GM19324 (cell line): ENCODE measurements around the gene RARG.

ENCODE experiments used
- ATAC-seq: cut with Tn5 transposase; IDR thresholded peaks from one replicate; pipeline ENCODE4 v1.9.1; 2021; ENCODE audit warnings: mild to moderate bottlenecking, moderate library complexity; ENCODE audit not compliant: unreplicated experiment, low FRiP score

Gene RARG

DNA sequence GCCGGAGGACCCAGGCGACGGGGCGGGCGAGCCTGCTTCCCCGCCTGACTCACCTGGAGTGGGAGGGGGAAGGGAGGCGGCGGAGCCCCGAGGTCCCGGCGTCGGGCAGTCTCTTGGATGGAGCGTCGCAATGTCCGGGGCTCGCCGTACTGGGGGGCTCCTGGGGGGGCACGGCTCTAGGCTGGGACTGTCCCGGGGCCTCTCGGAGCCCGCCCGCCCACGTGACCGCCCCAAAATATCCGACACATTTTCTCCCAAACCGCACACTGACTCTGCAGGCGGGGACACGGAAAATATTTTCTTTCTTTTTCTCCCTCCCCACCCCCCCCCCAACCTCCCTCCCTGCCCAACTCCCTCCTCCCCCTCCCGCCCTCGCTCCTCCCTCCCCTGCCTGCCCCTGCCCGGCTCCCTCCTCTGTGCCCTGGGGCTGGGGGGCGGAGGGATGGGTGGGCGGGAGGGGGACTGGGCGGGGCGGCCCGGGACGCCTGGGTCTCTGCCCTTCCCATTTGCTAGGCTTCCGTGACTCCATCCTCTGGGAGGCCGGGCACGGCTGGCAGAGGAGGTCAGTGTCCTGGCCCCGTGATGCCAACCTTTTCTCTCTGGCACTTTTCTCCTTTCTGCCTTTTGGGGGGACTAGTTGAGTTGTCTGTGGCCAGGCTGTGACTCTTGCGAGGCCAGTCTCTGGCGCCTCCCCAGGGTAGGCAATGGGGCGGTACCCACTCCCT, at the start of gene RARG:
Gene RARG (minus strand): TSS at position 289 of the 725 bp plus-strand sequence. CDS start 4,664 bp downstream, outside the sequence.
- no peak for ATAC-seq

DNA sequence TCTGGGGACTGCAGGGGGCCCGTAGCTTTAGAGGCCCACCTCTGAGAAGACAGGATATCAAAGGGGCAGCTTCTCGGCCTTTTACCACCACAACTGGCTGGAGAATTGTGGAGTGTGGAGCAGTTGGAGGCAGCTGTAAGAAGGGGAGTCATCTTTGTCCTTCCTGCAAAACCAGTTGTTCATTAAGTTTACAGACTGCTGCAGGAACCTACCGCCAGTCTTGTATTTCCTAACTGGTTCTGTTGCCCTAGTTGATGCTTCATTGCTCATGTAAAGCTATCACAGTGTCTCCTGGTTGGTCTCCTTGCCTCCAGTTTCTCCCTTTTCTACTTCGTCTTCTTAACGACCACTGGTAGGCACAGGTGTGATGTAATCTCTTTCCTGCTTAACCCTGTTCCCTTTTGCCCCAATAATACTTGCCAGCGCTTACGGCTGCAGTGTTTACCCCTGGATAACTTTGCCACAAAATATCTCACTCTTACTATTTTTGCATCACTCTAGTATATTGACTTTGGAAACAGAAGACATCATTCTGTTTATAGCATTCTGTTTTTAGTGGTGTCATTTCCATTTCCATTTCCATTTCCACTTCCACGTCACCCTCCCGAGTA, 48.0 kb upstream of the RARG start:
- no peak for ATAC-seq

DNA sequence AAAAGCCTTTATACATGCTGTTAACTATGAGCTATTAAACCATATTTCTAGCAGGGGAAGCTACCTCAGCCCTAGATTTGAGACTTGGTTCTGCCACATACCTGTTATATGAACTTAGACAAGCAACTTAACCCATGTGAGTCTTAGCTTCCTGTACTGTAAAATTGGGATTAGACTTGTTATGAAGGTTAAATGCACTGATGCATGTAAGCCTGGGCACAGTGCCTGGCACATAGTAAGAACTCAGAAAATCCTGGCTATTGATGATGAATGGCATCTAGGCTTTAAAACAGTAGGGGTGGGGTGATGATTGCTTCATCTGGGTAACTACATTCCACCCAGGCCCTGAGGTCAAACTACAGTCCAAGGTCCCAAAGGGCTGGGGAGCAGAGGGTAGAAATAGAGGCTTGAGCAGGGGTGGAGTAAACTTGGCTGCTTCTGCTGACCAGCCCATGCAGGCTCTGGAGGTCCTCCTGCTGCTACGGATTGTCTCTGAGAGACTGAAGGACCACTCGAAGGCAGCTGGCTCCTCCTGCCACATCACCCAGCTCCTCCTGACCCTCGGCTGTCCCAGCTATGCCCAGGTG, 47.4 kb upstream of the RARG start:
- ATAC-seq: no peak

DNA sequence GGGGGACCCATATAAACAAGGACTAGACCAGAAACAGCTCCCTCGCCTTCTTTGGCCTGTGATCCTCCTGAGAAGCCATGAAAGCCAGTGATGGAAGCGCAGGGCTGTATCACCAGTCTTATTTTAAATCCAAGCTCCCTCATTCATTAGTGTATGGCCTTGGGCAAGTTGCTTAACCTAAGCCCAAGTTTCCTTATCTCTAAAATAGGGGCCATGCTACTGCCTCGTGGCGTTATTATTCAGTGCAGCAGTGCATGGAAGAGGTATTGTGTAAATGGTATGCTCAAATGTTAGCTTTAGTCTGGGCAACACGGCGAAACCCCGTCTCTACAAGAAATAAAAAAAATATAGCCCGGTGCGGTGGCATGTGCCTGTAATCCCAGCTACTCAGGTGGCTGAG, 46.0 kb upstream of the RARG start:
- ATAC-seq: no peak

DNA sequence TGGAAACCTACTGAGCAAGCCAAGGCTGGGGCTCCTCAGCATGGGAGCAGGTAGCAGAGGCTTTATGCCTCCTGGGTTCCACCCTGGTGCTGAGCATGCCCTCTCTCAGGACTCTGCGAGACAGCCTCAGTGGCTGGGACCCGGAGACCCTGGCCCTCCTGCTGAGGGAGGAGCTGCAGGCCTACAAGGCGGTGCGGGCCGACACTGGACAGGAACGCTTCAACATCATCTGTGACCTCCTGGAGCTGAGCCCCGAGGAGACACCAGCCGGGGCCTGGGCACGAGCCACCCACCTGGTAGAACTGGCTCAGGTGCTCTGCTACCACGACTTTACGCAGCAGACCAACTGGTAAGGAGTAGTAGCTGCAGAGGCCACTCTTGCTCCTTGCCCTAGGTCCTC, 44.5 kb upstream of the RARG start:
- ATAC-seq: no peak

DNA sequence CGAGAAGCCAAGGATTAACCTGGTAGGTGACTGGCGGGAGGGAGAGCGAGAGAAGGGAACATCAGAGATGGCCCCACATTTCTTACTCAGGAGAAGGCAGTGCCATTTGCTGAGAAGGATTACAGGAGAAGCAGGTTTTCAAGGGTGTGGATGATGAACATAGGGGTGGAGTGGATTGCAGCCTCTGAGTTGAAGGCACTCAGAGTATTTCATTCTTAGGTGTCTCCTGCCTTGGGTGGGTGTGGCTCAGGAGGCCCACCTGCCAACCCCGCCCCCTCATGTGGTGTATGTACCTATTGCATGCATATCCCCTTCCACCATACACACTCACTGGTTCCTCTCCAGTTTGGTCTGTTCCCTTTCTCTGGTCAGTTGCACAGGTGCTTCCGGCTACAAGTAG, 42.4 kb upstream of the RARG start:
- ATAC-seq: no peak

DNA sequence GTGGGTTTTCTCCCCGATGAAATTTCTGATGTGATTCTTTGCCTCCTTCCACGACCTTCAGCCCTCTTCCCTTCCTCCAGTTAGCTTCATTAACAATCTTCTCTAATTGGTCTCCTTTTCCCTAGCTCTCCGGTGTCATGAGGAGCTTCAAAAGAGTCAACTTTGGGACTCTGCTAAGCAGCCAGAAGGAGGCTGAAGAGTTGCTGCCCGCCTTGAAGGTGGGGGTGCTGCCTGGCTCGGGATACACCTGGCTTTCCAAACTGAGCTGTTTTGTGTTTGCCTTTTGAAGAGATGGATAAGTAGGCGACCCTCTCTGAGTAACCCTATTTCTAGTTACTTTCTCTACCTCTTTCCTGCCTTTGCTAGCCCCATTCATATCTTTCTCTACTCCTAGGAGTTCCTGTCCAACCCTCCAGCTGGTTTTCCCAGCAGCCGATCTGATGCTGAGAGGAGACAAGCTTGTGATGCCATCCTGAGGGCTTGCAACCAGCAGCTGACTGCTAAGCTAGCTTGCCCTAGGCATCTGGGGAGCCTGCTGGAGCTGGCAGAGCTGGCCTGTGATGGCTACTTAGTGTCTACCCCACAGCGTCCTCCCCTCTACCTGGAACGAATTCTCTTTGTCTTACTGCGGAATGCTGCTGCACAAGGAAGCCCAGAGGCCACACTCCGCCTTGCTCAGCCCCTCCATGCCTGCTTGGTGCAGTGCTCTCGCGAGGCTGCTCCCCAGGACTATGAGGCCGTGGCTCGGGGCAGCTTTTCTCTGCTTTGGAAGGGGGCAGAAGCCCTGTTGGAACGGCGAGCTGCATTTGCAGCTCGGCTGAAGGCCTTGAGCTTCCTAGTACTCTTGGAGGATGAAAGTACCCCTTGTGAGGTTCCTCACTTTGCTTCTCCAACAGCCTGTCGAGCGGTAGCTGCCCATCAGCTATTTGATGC, 36.9 kb upstream of the RARG start:
- no peak for ATAC-seq

DNA sequence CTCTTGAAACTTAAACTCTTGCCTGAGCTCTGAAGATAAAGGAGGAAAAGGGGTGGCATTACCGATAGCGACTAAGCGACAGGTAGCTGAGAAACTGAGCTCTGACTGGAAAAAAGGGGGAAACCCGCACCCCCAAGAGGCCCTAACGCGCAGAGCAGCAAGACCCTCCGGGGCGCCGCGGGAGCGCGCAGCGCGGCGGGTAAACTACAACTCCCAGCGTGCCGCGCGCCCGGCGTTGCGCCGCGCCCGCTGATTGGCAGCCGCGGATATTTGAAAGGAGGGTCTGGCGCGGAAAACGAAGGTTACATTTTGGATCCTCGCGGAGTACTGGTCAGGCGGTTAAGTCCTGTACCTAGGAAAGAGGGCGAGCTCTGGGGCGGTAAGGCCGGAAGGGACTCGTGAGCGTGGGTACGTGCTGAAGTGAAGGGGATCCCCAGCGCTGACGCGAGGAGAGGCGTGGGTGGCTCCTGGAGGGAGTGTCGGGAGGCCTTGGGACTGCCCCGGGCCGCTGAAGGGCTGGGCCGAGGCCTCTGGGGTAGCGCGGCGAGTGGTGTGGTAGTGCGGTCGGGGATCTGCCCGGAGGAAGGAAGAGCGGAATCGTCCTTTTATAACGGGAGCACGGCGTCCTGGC, 36.1 kb upstream of the RARG start, which contains the start of gene ESPL1:
Gene ESPL1 (plus strand): TSS at position 301 of the 631 bp plus-strand sequence. CDS start 468 bp downstream, outside the sequence.
- ATAC-seq: peak; percentile 90

DNA sequence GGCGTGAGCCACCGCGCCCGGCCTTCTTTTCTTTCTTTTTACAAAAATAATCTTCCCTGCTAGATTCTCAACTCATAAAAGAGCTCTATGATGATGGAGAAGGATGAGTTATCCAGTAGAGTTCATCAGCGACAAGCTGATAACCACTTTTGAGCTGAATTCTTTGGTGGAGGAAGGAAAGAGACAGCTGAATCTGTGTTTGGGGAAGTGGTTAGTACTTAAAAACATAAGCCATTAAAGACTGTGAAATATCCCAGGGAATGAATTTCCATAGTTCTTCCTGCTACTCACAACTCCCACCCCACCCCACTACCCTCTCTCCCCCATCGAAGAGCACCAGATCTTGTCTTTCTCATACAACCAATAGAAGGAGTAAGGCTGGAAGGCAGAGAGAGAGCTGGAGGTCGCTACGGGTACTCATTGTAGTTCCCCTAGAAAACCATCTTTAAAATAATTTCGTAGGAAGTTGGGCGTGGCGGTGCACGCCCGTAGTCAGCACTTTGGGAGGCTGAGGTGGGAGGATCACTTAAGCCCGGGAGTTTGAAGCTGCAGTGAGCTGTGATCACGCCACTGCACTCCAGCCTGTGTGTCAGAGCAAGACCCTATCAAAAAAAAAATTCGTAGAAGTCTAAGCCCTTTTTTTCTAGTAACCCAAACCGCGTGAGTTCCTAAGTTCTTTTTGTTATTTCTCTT, 35.4 kb upstream of the RARG start:
- ATAC-seq: no peak

DNA sequence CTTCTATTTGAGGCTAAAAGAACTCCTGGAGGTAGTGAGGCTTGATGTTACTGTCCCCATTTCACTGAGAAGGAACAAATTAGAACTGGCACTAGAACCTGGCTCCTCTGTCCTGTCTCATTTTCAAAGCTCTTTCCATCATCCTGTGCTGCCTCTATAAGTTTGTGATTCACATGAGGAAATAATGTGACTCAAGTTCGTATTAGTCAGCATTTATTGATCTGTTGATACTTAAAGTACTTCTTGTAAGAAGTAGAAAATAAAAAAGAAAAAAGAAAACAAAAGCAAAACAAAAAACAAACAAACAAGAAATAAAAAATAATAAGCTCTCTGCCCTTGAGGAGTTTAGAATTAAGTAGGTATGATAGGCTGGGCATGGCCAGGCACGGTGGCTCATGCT, 33.8 kb upstream of the RARG start:
- no peak for ATAC-seq

DNA sequence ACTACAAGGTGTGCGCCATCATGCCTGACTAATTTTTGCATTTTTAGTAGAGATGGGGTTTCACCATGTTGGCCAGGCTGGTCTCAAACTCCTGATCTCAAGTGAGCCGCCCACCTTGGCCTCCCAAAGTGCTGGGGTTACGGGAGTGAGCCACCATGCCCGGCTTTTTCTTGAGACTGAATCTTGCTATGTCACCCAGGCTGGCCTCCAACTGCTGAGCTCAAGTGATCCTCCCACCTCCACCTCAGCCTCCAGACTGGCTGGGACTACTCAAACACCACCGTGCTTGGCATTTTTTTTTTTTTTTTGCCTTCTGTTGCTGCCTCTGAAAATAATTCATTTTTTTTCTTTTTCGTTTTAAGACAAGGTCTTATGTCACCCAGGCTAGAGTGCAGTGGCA, 27.9 kb upstream of the RARG start:
- no peak for ATAC-seq

DNA sequence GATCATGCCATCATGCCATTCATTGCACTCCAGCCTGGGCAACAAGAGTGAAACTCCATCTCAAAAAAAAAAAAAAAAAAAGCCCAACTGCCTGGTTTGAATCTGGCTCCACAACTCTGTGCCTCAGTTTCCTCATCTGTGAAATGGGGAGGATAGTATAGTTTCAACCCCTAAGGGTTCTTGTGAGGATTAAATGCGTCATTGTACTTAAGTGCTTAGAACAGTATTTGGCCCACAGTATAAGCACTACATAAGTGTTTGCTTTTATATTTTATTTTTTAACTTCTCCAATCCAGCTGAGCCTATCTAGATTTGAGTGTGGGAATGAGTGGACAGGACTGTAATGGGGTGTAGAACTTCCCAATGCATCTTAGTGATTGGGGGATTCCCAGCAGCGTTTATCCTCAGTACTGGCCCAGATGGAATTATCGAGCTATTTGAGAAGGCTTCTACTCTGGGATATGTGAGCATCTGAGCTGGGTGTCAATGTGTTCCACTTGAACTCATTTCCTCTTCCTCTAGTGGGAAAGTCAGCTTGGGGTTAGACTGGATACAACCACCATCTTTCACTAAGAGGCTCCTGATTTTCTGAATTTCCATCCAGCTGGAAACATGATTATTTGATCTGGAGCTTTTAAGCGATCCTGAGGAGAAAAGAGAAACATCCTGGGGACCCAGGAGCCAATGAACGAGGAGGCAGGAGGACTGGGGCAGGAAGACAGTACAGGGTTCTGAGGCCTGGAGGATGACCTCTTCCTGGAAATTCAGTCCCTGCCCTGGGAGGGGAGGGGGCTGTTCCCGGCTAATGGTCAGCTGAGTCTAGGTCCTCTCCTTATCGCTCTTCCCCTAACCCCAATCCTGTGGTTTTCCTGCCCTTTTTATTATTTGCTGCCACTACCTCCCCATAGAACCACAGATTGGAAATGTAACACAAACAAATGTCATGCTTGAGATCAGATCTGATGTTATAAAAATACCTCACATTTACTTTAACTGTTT, 26.8 kb upstream of the RARG start:
- ATAC-seq: no peak

DNA sequence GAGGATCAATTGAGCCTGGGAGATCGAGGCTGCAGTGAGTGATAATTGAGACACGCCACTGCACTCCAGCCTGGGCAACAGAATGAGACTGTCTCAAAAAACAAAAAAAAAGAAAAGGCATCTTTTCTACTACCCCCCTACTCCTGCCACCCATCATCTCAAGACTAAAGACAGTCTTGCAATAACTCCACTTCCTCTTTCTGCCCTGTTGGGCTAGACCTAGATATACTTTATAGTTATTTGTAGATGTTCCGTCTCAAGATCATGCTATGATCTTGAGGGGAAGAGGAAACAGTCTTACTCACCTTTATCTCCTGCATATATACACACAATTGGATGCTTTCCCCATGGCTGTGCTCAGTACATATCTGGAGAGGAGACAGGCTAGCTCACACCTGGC, 24.0 kb upstream of the RARG start:
- no peak for ATAC-seq

DNA sequence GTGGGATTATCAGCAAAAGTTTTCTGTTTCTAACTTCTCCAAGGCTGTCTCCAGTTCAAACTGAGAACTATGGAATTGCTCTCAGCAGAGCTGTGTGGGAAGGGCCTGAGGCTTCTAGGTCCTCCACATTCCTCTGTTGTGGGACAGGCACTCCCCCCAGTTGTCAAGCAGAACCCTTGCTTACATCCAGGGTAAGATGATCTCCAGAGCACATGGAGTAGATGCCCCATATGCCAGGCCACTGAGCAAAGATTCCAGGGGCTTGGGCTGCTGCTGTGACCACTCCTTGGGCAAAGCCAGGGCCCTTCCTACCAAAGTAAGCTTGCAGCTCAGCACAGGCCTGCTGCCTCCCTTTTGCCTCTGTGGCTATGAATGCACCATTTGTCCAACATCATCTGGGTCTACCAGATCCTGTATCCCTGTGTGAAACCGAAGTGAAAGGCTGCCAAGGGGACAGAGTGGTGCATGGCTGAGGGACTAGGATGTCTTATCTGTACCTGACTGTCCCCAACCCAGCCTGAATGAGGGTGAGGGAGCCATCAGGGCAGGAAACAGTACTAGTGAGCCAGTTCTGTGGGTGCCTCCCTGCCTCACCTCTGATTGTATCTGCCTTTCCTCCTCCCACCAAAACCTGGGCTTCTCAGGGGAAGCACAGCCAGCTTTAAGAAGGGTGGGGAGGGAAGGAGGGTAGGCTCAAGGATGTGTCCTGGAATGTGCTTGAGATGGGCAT, 23.0 kb upstream of the RARG start:
- no peak for ATAC-seq

DNA sequence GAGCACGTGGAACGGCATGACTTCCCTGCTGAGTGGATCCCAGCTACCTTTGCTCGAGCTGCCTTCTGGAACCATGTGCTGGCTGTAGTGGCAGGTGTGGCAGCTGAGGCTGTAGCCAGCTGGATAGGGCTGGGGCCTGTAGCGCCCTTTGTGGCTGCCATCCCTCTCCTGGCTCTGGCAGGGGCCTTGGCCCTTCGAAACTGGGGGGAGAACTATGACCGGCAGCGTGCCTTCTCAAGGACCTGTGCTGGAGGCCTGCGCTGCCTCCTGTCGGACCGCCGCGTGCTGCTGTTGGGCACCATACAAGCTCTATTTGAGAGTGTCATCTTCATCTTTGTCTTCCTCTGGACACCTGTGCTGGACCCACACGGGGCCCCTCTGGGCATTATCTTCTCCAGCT, 21.3 kb upstream of the RARG start:
- ATAC-seq: no peak

DNA sequence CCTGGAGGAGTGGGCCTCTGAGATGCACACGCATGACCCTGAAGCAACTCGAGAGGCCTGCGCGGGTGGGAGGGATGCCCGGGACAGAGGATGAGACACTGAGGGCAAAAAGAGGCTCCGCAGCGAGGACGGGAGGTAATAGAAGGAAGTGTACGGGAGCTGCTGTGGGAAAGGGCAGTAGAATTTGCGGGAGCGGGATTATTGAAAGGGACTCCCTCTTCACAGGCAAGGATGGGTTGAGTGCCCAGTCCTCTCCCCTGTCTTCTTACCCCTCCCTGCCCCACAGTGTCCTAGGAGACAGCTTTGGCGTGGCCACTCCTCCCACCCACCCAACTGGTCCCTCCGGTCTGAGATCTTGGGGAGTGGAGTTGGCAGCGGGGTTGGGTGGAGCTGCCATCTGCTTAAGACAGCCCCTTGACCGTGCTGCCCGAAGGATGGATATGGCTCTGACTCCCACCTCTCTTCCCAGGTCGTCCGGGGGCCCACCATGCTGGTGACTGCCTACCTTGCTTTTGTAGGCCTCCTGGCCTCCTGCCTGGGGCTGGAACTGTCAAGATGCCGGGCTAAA, 20.4 kb upstream of the RARG start:
- no peak for ATAC-seq

DNA sequence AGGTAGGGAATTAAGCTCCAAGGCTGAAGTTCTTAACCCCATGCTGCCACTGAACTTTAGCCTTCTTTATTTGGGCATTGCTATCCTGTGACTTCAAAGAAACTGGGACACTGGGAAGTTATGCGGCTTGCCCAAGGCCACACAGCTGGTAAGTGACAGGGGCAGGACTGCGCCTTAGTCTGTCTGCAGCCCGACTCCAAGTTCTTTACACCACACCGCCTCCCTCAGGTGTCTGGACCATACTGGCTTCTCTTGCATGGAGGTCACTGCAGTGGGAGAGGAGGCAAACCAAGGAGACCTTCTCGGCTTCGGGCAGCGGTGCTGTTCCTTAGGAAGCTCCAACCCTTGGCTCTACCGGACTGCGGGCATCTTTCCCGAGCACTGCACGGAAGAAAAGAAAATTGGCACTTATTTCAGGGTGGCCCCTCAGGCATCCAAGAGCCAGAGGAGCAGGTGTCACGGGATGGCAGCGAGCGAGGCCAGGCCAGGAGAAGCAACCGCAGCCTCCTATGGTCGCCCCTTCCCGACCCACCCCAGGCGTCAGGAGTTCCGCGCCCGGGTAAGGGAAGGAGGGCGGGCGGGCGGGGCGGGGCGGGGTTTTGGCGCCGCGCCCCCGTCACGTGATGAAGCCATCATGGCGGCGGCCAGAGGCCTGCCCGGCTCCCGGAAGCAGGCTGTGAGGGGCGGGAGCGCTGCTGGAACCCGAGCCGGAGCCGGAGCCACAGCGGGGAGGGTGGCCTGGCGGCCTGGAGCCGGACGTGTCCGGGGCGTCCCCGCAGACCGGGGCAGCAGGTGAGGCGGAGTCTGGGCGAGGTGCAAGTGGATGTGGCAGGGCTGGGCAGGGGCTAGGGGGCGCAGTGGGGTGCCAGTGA, 19.7 kb upstream of the RARG start:
- peak; percentile 80 for ATAC-seq
